K562 (cell line): ENCODE measurements around the gene EMC9.

Source experiments
- CBX1 ChIP-seq: sonication (generic); IDR thresholded peaks from 2 replicates; pipeline ENCODE4 v1.6.1; 2016; ENCODE audit warnings: antibody characterized with exemption, low read depth, mild to moderate bottlenecking
- KLF1 ChIP-seq: fragments of 450-650 bp; IDR thresholded peaks from 2 replicates; pipeline ENCODE4 v1.6.1; 2016; ENCODE audit warnings: missing genetic modification characterization, missing compliant biosample characterization
- MYC ChIP-seq, 2 experiments: fragments of 250-450 bp in 1 of 2; sonication (Bioruptor Pico) in 1 of 2; IDR thresholded peaks; 2 replicates each; pipeline versions ENCODE4 v1.5.1 to v1.6.1; 2012 to 2021; ENCODE audit warnings: low read depth in 2 of 2, borderline replicate concordance in 1 of 2, improper control_type of control experiment in 1 of 2, low read length in 1 of 2, mild to moderate bottlenecking in 1 of 2, moderate library complexity in 1 of 2
- RHOXF2B ChIP-seq: fragments of 250-450 bp; sonication (Bioruptor Pico); conservative IDR thresholded peaks from 2 replicates; pipeline ENCODE4 v1.5.1; 2021

GRCh38 chr14:24172261-24172860 is 31.0 kb upstream of the EMC9 start:
- TF ChIP-seq RHOXF2B (CRISPR knock-in tag), result no peak
- TF ChIP-seq MYC (IDR thresholded peaks at IDR 0.05; ENCODE audit: low read depth, low read length), result no peak
- no peak for TF ChIP-seq MYC (CRISPR knock-in tag; IDR thresholded peaks at IDR 0.05; ENCODE audit: borderline replicate concordance, low read depth)
- TF ChIP-seq KLF1 (tag), result no peak
- no peak for TF ChIP-seq CBX1
